ENCODE data around the gene GALNT2.

Gene GALNT2

DNA sequence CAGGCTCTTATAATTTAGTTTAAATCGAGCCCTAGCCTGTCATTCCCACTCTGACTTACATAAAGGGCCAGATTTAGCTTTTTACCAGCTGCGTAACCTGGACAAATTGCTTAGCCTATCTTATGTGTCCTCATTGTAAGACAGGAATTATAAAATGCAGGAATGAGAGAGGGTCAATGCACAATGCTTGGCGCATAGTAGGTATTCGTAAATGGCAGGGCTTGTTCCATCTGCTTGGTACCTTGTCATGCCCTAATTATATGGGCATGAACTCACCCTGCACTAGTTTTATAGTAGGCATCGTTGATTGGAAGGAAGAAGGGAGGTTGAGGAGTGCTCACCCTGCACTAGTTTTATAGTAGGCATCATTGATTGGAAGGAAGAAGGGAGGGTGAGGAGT lies 108.8 kb downstream of the GALNT2 start:
- no peak overlapping the region for H3K4me3 ChIP-seq (ENCODE audit: low read length)

DNA sequence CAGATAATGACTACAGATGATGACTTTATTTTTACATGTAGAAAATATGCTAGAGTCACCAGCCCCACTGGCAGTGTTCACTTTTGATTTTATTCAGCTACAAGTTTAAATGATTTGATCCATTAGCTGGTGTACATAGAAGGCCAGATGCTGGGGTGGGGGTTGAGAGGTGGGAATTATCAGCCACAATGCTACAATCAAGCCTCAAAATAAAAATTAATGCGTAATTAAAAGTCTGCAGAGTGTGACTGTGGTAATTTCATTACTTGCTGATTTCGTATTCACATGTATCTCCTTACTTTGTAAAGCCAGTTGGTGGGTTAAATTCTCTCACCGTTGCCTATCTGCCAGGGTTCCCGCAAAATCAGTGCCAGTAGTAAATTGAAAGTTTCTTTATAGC lies 109.3 kb downstream of the GALNT2 start:
- H3K4me3 ChIP-seq (ENCODE audit: low read length), result no peak overlapping the region
- TF ChIP-seq, protein P1, sequence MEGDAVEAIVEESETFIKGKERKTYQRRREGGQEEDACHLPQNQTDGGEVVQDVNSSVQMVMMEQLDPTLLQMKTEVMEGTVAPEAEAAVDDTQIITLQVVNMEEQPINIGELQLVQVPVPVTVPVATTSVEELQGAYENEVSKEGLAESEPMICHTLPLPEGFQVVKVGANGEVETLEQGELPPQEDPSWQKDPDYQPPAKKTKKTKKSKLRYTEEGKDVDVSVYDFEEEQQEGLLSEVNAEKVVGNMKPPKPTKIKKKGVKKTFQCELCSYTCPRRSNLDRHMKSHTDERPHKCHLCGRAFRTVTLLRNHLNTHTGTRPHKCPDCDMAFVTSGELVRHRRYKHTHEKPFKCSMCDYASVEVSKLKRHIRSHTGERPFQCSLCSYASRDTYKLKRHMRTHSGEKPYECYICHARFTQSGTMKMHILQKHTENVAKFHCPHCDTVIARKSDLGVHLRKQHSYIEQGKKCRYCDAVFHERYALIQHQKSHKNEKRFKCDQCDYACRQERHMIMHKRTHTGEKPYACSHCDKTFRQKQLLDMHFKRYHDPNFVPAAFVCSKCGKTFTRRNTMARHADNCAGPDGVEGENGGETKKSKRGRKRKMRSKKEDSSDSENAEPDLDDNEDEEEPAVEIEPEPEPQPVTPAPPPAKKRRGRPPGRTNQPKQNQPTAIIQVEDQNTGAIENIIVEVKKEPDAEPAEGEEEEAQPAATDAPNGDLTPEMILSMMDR (IDR thresholded peaks at IDR 0.05; ENCODE audit: insufficient read depth, low read depth, low read length, missing control alignments), result no peak
- no peak for DNase-seq (ENCODE audit: low read depth)

More for the DNA sequence above, 108.8 kb downstream of the GALNT2 start:
- TF ChIP-seq, protein P1 (IDR thresholded peaks at IDR 0.05; ENCODE audit: insufficient read depth, low read depth, low read length, missing control alignments), result no peak
- no peak for DNase-seq (ENCODE audit: low read depth)

DNA sequence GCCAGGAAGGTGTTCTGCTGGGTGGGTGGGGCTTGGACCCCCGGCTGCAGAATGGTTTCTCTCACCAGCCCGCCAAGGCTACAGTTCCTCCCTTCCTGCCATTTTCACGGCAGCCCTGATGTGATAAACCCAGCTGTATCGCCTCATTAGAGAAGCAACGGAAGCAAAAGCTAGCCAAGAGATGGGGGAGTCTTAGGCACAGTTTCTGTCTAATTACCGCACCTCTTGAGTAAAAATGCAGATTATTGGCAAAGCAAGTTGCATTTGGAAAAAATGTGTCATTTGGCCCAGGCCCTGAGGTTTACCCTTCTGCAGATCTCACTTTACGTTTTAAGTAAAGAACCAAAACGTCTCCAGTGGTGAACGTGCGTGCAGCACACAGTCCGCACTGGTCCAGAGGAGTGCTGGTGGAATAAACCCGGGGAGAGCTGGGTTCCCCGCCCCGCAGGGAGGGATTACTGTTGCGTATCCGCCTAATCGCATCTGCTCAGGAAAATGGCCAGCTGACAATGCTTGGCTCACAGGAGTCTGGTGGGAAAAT lies 109.9 kb downstream of the GALNT2 start:
- no peak overlapping the region for H3K4me3 ChIP-seq (ENCODE audit: low read length)
- DNase-seq (ENCODE audit: low read depth), result no peak
- TF ChIP-seq, protein P1 (IDR thresholded peaks at IDR 0.05; ENCODE audit: insufficient read depth, low read depth, low read length, missing control alignments), result no peak

DNA sequence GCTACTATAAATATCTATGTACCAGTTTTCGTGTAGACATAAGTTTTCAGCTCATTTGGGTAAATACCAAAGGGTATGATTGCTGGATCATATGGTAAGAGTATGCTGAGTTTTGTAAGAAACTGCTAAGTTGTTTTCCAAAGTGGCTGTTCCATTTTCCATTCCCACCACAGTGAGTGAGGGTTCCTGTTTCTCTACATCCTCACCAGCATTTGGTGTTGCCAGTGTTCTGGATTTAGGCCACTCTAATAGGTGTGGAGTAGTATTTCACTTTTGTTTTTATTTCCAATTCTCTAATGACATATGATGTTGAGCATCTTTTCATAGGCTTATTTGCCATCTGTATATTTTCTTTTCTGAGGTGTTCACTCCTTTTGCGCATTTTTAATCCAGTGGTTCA lies 112.2 kb downstream of the GALNT2 start:
- no peak overlapping the region for H3K4me3 ChIP-seq (ENCODE audit: low read length)
- DNase-seq (ENCODE audit: low read depth), result no peak
- TF ChIP-seq, protein P1 (IDR thresholded peaks at IDR 0.05; ENCODE audit: insufficient read depth, low read depth, low read length, missing control alignments), result no peak

DNA sequence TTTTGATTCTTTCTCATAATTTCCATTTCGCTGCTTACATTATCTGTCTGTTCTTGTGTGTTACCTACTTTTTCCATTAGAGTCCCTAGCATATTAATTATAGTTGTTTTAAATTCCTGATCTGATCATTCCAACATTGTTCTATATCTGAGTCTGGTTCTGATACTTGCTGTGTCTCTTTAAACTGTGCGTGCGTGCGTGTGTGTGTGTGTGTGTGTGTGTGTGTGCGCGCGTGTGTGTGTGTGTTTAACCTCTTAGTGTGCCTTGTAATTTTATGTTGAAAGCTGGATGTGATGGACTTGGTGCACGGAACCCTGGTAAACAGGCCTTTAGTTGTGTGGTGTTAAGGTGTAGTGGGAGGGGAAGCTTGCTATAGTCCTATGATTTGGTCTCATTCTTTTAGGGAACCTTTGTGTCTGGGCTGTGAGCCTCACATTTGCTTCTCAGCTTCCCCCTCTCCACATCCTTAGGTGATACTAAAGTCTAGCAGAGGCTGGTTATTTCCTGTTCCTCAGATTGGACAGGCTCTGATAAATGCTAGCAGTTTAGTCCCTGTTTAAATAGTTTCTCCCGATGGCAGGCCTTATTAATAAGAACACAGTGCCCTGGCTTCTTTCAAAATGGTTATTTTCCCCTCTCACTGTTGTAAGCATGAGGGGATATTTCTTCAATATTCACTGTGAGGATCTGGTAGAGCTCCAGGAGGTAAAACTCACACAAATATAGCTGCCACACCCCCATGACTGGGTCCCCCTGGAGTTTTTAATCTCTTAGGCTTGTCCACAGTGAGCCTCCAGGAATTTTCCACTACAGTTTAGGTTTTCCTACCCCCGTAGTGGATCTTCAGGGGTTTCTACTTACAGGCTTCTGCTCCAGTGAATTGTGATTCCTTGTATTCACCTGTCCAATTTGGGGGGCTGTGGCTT lies 118.3 kb downstream of the GALNT2 start:
- TF ChIP-seq, protein P1 (IDR thresholded peaks at IDR 0.05; ENCODE audit: insufficient read depth, low read depth, low read length, missing control alignments), result no peak
- no peak overlapping the region for H3K4me3 ChIP-seq (ENCODE audit: low read length)
- no peak for DNase-seq (ENCODE audit: low read depth)

DNA sequence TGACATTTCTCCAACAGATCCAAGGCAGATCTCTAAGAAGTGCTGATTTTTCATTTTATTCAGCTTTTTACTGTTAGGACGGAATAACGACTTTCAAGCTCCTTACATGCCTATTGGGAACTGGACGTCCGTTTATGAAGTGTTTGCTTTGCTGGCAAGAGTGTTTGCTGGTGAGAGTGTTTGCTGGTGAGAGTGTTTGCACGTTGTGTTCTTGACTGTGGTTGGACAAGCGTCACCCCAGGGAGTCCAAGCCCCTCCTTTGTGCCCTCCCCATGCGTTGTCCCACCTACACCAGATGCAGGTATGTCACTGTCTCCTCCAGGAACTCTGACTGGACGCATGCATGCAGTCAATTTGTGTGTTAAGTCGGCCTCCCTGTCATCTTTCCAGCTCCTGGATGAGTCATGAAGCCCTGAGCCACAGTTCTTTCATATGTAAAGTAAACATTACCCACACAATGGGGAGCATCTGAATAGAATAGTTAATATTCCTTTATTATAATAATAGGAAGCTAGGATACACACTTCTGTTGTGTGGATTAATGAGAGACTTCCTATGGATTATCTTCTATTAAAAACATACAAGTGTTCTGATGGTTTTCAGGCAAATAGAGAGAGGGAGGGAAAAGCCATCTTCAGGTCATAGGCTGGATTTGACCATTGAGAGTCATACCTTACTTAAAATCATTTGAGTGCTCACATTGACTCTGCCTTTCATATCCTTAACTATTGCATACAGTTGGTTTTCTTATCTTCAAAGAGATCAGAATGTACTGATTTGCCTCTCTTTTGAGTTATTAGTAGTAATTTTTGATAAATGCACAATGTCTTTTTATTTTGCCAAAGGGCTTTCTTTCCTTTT lies 119.2 kb downstream of the GALNT2 start:
- H3K4me3 ChIP-seq (ENCODE audit: low read length), result no peak overlapping the region
- TF ChIP-seq, protein P1 (IDR thresholded peaks at IDR 0.05; ENCODE audit: insufficient read depth, low read depth, low read length, missing control alignments), result no peak
- DNase-seq (ENCODE audit: low read depth), result peak; percentile 98

All from epithelial cell of esophagus (primary cell).